ENCODE measurements around the gene TMEM53. TPM values are rescaled to one million over a fixed set of nuclear protein-coding genes. Genes with fewer than 3 reads are reported as not detected.

Gene TMEM53
- total RNA-seq, 1 experiment from 2014 or later: 10.9 TPM

DNA sequence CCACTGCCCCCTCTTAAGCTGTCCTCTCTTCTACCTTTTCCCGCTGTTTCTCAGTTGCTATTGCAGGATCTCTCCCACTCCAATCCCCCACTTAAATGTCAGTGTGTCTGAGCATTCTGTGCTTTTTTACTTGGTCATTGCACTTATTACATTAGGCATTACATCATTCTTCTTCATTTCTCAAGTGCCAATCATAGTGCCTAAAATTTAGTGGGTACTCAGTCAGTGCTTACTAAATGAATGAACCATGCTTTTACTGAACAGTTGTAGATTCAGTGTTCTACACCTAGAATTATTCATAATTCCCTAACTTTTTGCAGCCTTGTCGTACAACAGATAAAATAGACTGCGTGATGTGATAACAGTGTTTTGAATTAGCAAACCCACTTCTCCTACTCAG lies 19.6 kb upstream of the TMEM53 start:
- no peak for DNase-seq
- H3K4me1 Mint-ChIP-seq (ENCODE audit: low read depth, unreplicated experiment): peaks cover 10% of the 10 kb centered on the region
- no TSS peak for BruUV-seq (replicated peaks)
- TF ChIP-seq, protein P1, sequence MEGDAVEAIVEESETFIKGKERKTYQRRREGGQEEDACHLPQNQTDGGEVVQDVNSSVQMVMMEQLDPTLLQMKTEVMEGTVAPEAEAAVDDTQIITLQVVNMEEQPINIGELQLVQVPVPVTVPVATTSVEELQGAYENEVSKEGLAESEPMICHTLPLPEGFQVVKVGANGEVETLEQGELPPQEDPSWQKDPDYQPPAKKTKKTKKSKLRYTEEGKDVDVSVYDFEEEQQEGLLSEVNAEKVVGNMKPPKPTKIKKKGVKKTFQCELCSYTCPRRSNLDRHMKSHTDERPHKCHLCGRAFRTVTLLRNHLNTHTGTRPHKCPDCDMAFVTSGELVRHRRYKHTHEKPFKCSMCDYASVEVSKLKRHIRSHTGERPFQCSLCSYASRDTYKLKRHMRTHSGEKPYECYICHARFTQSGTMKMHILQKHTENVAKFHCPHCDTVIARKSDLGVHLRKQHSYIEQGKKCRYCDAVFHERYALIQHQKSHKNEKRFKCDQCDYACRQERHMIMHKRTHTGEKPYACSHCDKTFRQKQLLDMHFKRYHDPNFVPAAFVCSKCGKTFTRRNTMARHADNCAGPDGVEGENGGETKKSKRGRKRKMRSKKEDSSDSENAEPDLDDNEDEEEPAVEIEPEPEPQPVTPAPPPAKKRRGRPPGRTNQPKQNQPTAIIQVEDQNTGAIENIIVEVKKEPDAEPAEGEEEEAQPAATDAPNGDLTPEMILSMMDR (IDR thresholded peaks at IDR 0.05; ENCODE audit: unreplicated experiment): no peak
- H3K9me3 Mint-ChIP-seq (ENCODE audit: low read depth, unreplicated experiment): no peaks in the 10 kb centered on the region
- intact Hi-C loops (cut with micrococcal nuclease; ENCODE audit: unreplicated experiment): no loop called here
- no peaks in the 10 kb centered on the region for H3K36me3 Mint-ChIP-seq (ENCODE audit: insufficient read depth, unreplicated experiment)
- no peak overlapping the region for H3K4me3 Mint-ChIP-seq (ENCODE audit: low read depth, unreplicated experiment)
- H3K27ac Mint-ChIP-seq (ENCODE audit: unreplicated experiment): peak overlapping the region; percentile 20
- CTCF ChIA-PET: no interaction called here
- no peaks in the 10 kb centered on the region for H3K27me3 Mint-ChIP-seq (ENCODE audit: unreplicated experiment)

DNA sequence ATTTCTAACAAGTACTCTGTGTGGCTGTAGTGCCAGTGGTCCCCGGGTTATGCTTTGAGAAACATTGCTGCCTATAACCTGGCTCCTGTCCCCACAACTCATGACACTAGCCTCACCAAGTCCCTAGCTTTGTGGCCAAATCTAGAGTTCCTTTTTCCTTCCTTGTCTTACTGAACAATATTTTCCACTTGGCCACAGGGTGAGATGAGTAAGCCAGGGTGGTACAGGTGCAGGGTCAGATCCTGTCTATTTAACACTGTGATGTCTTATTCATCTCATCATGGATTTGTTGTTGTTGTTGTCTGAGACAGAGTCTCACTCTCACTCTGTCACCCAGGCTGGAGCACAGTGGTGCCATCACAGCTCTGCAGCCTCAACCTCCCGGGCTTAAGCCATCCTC lies 18.9 kb upstream of the TMEM53 start:
- Mint-ChIP-seq H3K27ac (ENCODE audit: unreplicated experiment) (no peak overlapping the region), H3K36me3 (ENCODE audit: insufficient read depth, unreplicated experiment) (no peaks in the 10 kb centered on the region), H3K4me3 (ENCODE audit: low read depth, unreplicated experiment) (no peak overlapping the region), H3K4me1 (ENCODE audit: low read depth, unreplicated experiment) (peaks cover 10% of the 10 kb centered on the region), H3K9me3 (ENCODE audit: low read depth, unreplicated experiment) (no peaks in the 10 kb centered on the region), H3K27me3 (ENCODE audit: unreplicated experiment) (no peaks in the 10 kb centered on the region)
- no peak for DNase-seq
- CTCF ChIA-PET: no interaction called here
- TF ChIP-seq, protein P1 (IDR thresholded peaks at IDR 0.05; ENCODE audit: unreplicated experiment): no peak
- intact Hi-C loops (cut with micrococcal nuclease; ENCODE audit: unreplicated experiment): no loop called here
- BruUV-seq (replicated peaks): no TSS peak

DNA sequence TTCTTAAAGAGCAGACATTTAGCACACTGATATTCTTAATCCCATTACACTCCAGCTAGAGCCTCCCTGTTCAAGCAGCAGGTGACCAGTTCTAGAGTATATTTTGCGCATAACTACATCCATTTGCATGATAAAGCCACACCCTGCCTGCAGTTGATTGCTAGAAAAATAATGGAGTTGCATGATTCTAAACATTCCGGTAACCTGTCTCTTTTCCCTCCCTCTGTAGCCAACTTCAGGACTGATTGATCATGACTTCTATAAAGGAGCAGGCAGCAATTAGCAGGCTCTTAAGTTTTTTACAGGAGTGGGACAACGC lies 15.1 kb upstream of the TMEM53 start:
- Mint-ChIP-seq H3K27ac (ENCODE audit: unreplicated experiment) (no peak overlapping the region), H3K4me1 (ENCODE audit: low read depth, unreplicated experiment) (peaks cover 10% of the 10 kb centered on the region), H3K36me3 (ENCODE audit: insufficient read depth, unreplicated experiment) (no peaks in the 10 kb centered on the region), H3K4me3 (ENCODE audit: low read depth, unreplicated experiment) (no peak overlapping the region), H3K27me3 (ENCODE audit: unreplicated experiment) (no peaks in the 10 kb centered on the region), H3K9me3 (ENCODE audit: low read depth, unreplicated experiment) (no peaks in the 10 kb centered on the region)
- CTCF ChIA-PET: no interaction called here
- no TSS peak for BruUV-seq (replicated peaks)
- TF ChIP-seq, protein P1 (IDR thresholded peaks at IDR 0.05; ENCODE audit: unreplicated experiment): no peak
- no peak for DNase-seq
- intact Hi-C loops (cut with micrococcal nuclease; ENCODE audit: unreplicated experiment): no loop called here

DNA sequence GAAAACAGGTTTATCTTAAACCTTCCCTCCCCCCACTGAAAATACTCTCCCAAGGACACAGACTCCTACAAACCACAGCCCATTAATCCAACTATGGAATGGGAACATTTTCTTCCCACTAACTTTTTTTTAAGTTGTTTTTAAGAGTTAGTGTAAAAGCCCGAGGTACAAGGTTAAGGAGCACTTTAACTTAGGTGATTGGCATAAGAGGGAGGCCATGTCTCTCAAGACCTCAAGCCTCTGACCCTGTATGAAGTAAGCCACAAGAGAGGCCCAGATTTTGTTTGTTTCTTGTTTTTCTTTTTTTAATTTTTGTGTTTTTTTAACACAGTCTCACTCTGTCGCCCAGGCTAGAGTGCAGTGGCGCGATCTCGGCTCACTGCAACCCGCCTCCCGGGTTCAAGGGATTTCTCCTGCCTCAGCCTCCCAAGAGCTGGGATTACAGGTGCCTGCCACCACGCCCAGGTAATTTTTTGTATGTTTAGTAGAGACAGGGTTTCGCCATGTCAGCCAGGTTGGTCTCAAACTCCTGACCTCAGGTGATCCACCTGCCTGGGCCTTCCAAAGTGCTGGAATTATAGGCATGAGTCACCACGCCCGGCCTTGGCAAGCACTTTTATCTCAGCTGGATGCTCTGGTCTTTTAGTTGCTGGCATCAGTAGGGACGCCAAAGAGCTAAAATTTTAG lies 14.6 kb upstream of the TMEM53 start:
- CTCF ChIA-PET: no interaction called here
- Mint-ChIP-seq H3K4me3 (ENCODE audit: low read depth, unreplicated experiment) (no peak overlapping the region), H3K27ac (ENCODE audit: unreplicated experiment) (no peak overlapping the region), H3K9me3 (ENCODE audit: low read depth, unreplicated experiment) (no peaks in the 10 kb centered on the region), H3K36me3 (ENCODE audit: insufficient read depth, unreplicated experiment) (no peaks in the 10 kb centered on the region), H3K4me1 (ENCODE audit: low read depth, unreplicated experiment) (peaks cover 10% of the 10 kb centered on the region), H3K27me3 (ENCODE audit: unreplicated experiment) (no peaks in the 10 kb centered on the region)
- intact Hi-C loops (cut with micrococcal nuclease; ENCODE audit: unreplicated experiment): no loop called here
- TF ChIP-seq, protein P1 (IDR thresholded peaks at IDR 0.05; ENCODE audit: unreplicated experiment): no peak
- no TSS peak for BruUV-seq (replicated peaks)
- no peak for DNase-seq

Data from Calu3 (cell line).